ENCODE results near the gene UNC93B1. TPM values are rescaled to one million over a fixed set of nuclear protein-coding genes. Genes with fewer than 3 reads are reported as not detected.

UNC93B1 gene
- total RNA-seq, 4 donors from 2014 or later = 43.5 to 75.9 (median 44.2) TPM

DNA sequence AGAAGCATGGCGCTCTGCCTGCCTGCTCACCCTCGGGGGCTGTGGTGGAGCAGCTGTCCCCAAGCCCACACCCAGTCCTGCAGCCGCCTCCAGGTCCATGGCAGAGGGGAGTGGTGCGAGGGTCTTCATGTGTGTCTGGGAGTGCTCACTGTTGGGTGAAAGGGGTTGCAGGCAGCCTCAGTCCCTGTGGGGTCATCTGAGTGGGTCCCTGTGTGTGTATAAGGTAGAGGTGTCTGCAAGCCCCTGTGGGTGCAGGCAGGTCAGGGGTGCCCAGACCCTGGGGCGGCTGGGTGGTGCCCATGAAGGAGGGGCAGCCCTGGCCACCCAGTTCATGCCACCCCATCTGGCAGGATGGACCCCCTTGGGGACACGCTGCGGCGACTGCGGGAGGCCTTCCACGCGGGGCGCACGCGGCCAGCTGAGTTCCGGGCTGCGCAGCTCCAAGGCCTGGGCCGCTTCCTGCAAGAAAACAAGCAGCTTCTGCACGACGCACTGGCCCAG is 11.1 kb upstream of the UNC93B1 start:
- Histone ChIP-seq H3K4me1 (peaks cover 0 to 97% (median 65%) of the 10 kb centered on the region in 4 donors), H3K27me3 (no peaks in the 10 kb centered on the region), H3K4me3 (no peak overlapping the region), H3K9me3 (no peaks in the 10 kb centered on the region), H3K36me3 (peaks cover 0 to 17% (median 0%) of the 10 kb centered on the region in 3 donors), H3K27ac (peak overlapping the region; percentile 93 to 98 (median 96))
- 70 to 96% methylated on average over 2 to 15 of the region's 19 CpGs for WGBS, 2 donors
- no peak for DNase-seq (ENCODE audit: low spot score in 2 of 2)
- TF ChIP-seq POLR2A (IDR thresholded peaks at IDR 0.05) = no peak
- TF ChIP-seq, protein P1, sequence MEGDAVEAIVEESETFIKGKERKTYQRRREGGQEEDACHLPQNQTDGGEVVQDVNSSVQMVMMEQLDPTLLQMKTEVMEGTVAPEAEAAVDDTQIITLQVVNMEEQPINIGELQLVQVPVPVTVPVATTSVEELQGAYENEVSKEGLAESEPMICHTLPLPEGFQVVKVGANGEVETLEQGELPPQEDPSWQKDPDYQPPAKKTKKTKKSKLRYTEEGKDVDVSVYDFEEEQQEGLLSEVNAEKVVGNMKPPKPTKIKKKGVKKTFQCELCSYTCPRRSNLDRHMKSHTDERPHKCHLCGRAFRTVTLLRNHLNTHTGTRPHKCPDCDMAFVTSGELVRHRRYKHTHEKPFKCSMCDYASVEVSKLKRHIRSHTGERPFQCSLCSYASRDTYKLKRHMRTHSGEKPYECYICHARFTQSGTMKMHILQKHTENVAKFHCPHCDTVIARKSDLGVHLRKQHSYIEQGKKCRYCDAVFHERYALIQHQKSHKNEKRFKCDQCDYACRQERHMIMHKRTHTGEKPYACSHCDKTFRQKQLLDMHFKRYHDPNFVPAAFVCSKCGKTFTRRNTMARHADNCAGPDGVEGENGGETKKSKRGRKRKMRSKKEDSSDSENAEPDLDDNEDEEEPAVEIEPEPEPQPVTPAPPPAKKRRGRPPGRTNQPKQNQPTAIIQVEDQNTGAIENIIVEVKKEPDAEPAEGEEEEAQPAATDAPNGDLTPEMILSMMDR (IDR thresholded peaks at IDR 0.05) = no peak
- TF ChIP-seq EP300 (IDR thresholded peaks at IDR 0.05) = no peak

DNA sequence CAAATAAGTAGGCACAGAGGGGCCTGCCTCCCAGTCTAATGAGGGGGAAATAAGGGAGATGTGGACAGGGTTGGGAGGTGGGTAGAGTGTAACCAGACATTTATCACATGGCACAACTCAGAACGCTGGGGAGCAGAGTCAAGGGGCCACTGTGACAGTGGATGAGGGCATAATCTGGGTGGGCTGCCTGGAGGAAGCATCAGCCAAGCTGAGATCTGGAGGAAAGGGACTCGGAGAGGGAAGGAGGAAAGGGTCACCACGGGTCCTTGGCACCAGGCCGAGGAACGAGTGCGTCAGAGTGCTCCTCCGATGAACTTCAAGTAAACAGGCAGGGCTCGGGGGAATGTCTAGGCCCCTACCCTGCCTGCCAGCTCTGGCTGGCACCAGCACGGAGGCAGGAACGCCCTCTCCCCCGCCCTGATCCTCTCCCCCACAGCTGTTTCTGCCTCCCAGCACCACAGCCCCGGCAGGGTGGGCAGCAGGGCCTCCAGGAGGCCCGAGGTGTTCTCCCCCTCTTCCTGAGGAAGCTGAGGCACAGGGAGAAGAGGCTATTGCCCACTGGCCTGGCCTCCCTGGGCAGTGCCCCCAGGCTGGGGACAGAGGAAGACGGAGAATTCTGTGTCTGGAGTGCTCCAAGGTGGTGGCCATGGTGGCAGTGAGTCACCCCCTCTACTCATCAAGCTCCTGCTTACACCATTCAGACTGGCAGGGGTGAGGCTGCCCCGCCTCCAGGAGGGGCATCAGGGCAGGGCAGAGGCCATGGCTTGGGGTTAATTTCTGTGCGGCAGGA is 10.5 kb upstream of the UNC93B1 start:
- Histone ChIP-seq H3K4me3 (no peak overlapping the region), H3K4me1 (peaks cover 0 to 98% (median 71%) of the 10 kb centered on the region in 4 donors), H3K27ac (peak overlapping the region; percentile 93 to 98 (median 96)), H3K36me3 (peaks cover 0 to 12% (median 0%) of the 10 kb centered on the region in 3 donors), H3K27me3 (no peaks in the 10 kb centered on the region), H3K9me3 (no peaks in the 10 kb centered on the region)
- peak; percentile 61 for DNase-seq (ENCODE audit: low spot score in 2 of 2)
- TF ChIP-seq EP300 (IDR thresholded peaks at IDR 0.05) = peak; percentile 44 to 68
- TF ChIP-seq, protein P1 (IDR thresholded peaks at IDR 0.05) = no peak
- WGBS, 2 donors = 14 to 21% methylated on average over 9 to 11 of the region's 16 CpGs

DNA sequence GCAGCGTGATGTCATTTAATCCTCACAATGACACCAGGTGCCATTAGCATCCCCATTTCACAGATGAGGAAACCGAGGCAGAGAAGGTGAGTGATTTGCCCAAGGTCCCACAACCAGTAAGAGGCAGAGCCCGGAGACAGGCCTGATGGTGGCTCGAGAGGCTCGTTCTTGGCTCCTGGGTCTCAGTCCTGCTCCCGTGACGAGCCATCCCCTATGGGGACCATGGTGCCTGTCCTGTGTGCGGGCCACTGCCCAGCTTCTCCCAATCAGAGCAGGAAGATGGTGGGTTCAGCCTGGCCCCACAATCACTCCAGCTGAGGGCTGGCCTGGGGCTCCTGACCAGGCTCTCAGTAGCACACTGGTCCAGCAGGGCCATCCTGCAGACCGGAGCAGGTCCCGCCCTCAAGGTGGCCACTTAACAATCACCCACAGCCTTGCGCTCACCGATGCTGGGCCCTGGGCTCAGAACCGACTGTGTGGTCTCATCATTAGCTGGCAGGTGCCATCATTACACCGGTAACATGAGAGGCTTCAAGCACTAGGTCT is 9.8 kb upstream of the UNC93B1 start:
- no peaks in the 10 kb centered on the region for H3K27me3 ChIP-seq
- DNase-seq (ENCODE audit: low spot score in 2 of 2) = no peak
- no peak for TF ChIP-seq POLR2A (IDR thresholded peaks at IDR 0.05)
- no peak for TF ChIP-seq EP300 (IDR thresholded peaks at IDR 0.05)
- TF ChIP-seq, protein P1 (IDR thresholded peaks at IDR 0.05) = no peak
- WGBS, 2 donors = 73 to 85% methylated on average over 13 to 14 of the region's 14 CpGs
- peaks cover 0 to 98% (median 77%) of the 10 kb centered on the region in 4 donors for H3K4me1 ChIP-seq
- H3K9me3 ChIP-seq = no peaks in the 10 kb centered on the region
- peaks cover 0 to 12% (median 0%) of the 10 kb centered on the region in 3 donors for H3K36me3 ChIP-seq
- H3K27ac ChIP-seq = peak overlapping the region; percentile 93 to 98 (median 96)
- no peak overlapping the region for H3K4me3 ChIP-seq

DNA sequence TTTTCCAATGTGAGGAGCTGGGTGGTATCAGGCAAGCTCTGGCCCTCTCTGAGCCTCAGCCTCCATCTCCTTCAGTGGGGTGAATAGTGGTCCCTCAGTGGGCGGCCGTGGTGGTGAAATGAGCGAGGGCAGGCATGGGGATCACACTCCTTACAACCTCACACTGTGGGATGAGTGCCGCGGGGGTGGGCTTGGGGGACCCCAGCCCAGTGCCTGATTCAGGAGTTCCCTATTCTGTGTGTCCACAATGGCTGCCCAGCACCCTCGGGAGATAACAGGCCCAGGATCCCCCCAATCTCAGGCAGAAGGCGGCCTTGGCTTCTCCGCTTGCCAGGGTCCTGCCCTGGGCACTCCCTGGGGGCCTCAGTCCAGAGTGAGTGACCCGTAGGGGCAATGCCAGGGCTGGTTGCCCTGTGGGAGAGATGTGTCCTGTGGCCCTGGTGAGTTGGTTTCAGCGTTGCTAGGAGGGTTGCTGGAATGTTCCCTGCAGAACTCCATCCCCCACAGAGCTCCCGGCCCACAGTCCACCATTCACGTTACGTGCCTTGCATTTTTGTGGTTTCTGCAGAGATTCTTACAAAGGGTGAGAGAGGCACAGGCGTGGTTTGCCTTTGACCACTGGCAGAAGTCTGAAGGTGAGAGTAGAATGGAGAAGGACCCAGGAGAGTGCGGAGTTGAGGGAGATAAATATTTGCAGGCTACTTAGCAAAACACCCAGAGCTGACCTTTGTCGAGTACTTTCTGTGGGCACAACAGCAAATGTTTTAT is 9.1 kb upstream of the UNC93B1 start:
- Histone ChIP-seq H3K4me1 (peaks cover 0 to 98% (median 81%) of the 10 kb centered on the region in 4 donors), H3K4me3 (no peak overlapping the region), H3K36me3 (peaks cover 0 to 12% (median 0%) of the 10 kb centered on the region in 3 donors), H3K9me3 (no peaks in the 10 kb centered on the region), H3K27ac (peak overlapping the region; percentile 93 to 98 (median 96)), H3K27me3 (no peaks in the 10 kb centered on the region)
- peak; percentile 49 to 51 for DNase-seq (ENCODE audit: low spot score in 2 of 2)
- TF ChIP-seq, protein P1 (IDR thresholded peaks at IDR 0.05) = no peak
- TF ChIP-seq EP300 (IDR thresholded peaks at IDR 0.05) = peak; percentile 50 to 89
- TF ChIP-seq POLR2A (IDR thresholded peaks at IDR 0.05) = peak; percentile 10 to 43
- 46 to 47% methylated on average over 13 to 16 of the region's 16 CpGs for WGBS, 2 donors
